GM18526 (cell line): Measurements from ENCODE around the gene NIF3L1.
A peak's percentile ranks its signal among the peaks of the same experiment; 100 is the strongest.

Source experiments
- POLR2A ChIP-seq: IDR thresholded peaks from 3 replicates; pipeline ENCODE4 v1.6.1; 2011; ENCODE audit not compliant: insufficient read length; ENCODE audit errors: extremely low read depth

NIF3L1 gene

GRCh38 chr2:200861617-200862155 lies 27.5 kb upstream of the NIF3L1 start:
- TF ChIP-seq POLR2A: no peak

- TF ChIP-seq POLR2A: no peak
Measured at GRCh38 chr2:200862532-200863000, 26.6 kb upstream of the NIF3L1 start.

- no peak for TF ChIP-seq POLR2A
Measured at GRCh38 chr2:200863782-200864175, 25.4 kb upstream of the NIF3L1 start.

GRCh38 chr2:200864176-200865034 lies 24.8 kb upstream of the NIF3L1 start, which contains the start of gene CLK1:
Gene CLK1, minus strand, starts transcription at chr2:200864658. Its CDS starts 2,796 bp downstream, at chr2:200861862.
- TF ChIP-seq POLR2A: peak; percentile 98

- no peak for TF ChIP-seq POLR2A
Measured at GRCh38 chr2:200869014-200869413, 20.2 kb upstream of the NIF3L1 start.

GRCh38 chr2:200871151-200871550 lies 18.0 kb upstream of the NIF3L1 start:
- no peak for TF ChIP-seq POLR2A

GRCh38 chr2:200873560-200873959 lies 15.6 kb upstream of the NIF3L1 start:
- no peak for TF ChIP-seq POLR2A

GRCh38 chr2:200877443-200877842 lies 11.7 kb upstream of the NIF3L1 start:
- no peak for TF ChIP-seq POLR2A

GRCh38 chr2:200878289-200878880 lies 10.8 kb upstream of the NIF3L1 start:
- no peak for TF ChIP-seq POLR2A

- TF ChIP-seq POLR2A: no peak
Measured at GRCh38 chr2:200899482-200899881, 10.3 kb downstream of the NIF3L1 start.

GRCh38 chr2:200901459-200902072 lies 12.4 kb downstream of the NIF3L1 start:
- TF ChIP-seq POLR2A: no peak

- no peak for TF ChIP-seq POLR2A
Measured at GRCh38 chr2:200905618-200906296, 16.6 kb downstream of the NIF3L1 start.

GRCh38 chr2:200909958-200910357 lies 20.8 kb downstream of the NIF3L1 start:
- no peak for TF ChIP-seq POLR2A

GRCh38 chr2:200913654-200914053 lies 24.5 kb downstream of the NIF3L1 start:
- TF ChIP-seq POLR2A: no peak

- no peak for TF ChIP-seq POLR2A
Measured at GRCh38 chr2:200922439-200922838, 33.3 kb downstream of the NIF3L1 start.
